OCI-LY1 (cell line): Measurements from ENCODE around the gene TNS1.

Experiments used
- H2AFZ ChIP-seq: fragments of 200-600 bp; sonication (generic), shearing (Covaris generic); 2 replicates; pipeline ENCODE4 v1.6.0; 2014; ENCODE audit warnings: antibody characterized with exemption, mild to moderate bottlenecking, low read length
- H3F3A ChIP-seq: fragments of 200-600 bp; sonication (generic), shearing (Covaris generic); 2 replicates; pipeline ENCODE4 v1.6.0; 2014; ENCODE audit warnings: mild to moderate bottlenecking, antibody characterized with exemption, low read length, moderate library complexity; ENCODE audit not compliant: insufficient read depth
- H3K27ac ChIP-seq: fragments of 200-600 bp; sonication (generic); 2 replicates; pipeline ENCODE4 v1.5.1; 2014; ENCODE audit warnings: low read length, mixed run types, mild to moderate bottlenecking, low read depth; ENCODE audit not compliant: poor library complexity, severe bottlenecking
- H3K27me3 ChIP-seq: fragments of 200-600 bp; sonication (generic); 2 replicates; pipeline ENCODE4 v1.6.0; 2014; ENCODE audit warnings: antibody characterized with exemption, mild to moderate bottlenecking, low read length, moderate library complexity; ENCODE audit not compliant: insufficient read depth
- H3K36me3 ChIP-seq: fragments of 200-600 bp; sonication (generic); 2 replicates; pipeline ENCODE4 v1.6.1; 2014; ENCODE audit warnings: mild to moderate bottlenecking, antibody characterized with exemption, low read length, moderate library complexity, mixed read lengths; ENCODE audit not compliant: insufficient read depth
- H3K4me1 ChIP-seq: fragments of 200-600 bp; sonication (generic); 2 replicates; pipeline ENCODE4 v1.5.1; 2014; ENCODE audit warnings: mild to moderate bottlenecking, low read length, moderate library complexity; ENCODE audit not compliant: insufficient read depth, severe bottlenecking
- H3K4me2 ChIP-seq: fragments of 200-600 bp; sonication (generic), shearing (Covaris generic); 2 replicates; pipeline ENCODE4 v1.6.1; 2014; ENCODE audit warnings: low read length
- H3K4me3 ChIP-seq: fragments of 200-600 bp; sonication (generic); 2 replicates; pipeline ENCODE4 v1.5.1; 2014; ENCODE audit warnings: low read length, low read depth, mild to moderate bottlenecking, mixed read lengths; ENCODE audit not compliant: poor library complexity, severe bottlenecking
- H3K79me2 ChIP-seq: fragments of 200-600 bp; shearing (Covaris generic); 2 replicates; pipeline ENCODE4 v1.6.1; 2016; ENCODE audit warnings: mixed run types, low read length, mixed read lengths; ENCODE audit not compliant: insufficient read depth
- H3K9ac ChIP-seq: fragments of 200-600 bp; sonication (generic), shearing (Covaris generic); 2 replicates; pipeline ENCODE4 v1.6.1; 2014; ENCODE audit warnings: mild to moderate bottlenecking, low read length, mixed read lengths
- H3K9me2 ChIP-seq: fragments of 200-600 bp; sonication (generic), shearing (Covaris generic); 2 replicates; pipeline ENCODE4 v1.6.1; 2014; ENCODE audit warnings: low read depth, mild to moderate bottlenecking, low read length, mixed read lengths
- H3K9me3 ChIP-seq: fragments of 200-600 bp; shearing (Covaris generic); 2 replicates; pipeline ENCODE4 v1.6.1; 2014; ENCODE audit warnings: low read length, mixed read lengths
- H4K20me1 ChIP-seq: fragments of 200-600 bp; sonication (generic), shearing (Covaris generic); 2 replicates; pipeline ENCODE4 v1.6.0; 2016; ENCODE audit warnings: mild to moderate bottlenecking, low read length; ENCODE audit not compliant: insufficient read depth
- EZH2 ChIP-seq: fragments of 200-600 bp; sonication (generic), shearing (Covaris generic); IDR thresholded peaks from 2 replicates; pipeline ENCODE4 v1.8.0; 2017; ENCODE audit warnings: borderline replicate concordance, mixed run types, mild to moderate bottlenecking, antibody characterized with exemption, low read length, moderate library complexity, mixed read lengths
- TF ChIP-seq, protein P1 (sequence below): fragments of 200-600 bp; sonication (generic), shearing (Covaris generic); IDR thresholded peaks from 2 replicates; pipeline ENCODE4 v1.5.1; 2017; ENCODE audit warnings: mild to moderate bottlenecking, antibody characterized with exemption, low read length, moderate library complexity, mixed read lengths

Gene TNS1

GRCh38 chr2:217826991-217827390, 175.8 kb downstream of the TNS1 start:
- H3K9me3 ChIP-seq = no peaks in the 10 kb centered on the region

GRCh38 chr2:217826520-217826919, 176.3 kb downstream of the TNS1 start:
- Histone ChIP-seq H3K27ac (no peak overlapping the region), H4K20me1 (no peaks in the 10 kb centered on the region), H3K4me3 (no peak overlapping the region), H3K4me2 (no peak overlapping the region), H3K9me3 (no peaks in the 10 kb centered on the region), H3K36me3 (no peaks in the 10 kb centered on the region), H3K79me2 (no peaks in the 10 kb centered on the region), H3K4me1 (no peaks in the 10 kb centered on the region), H3K27me3 (peaks cover 4% of the 10 kb centered on the region; the same call in 1 of the 2 replicates), H3F3A (no peaks in the 10 kb centered on the region), H3K9me2 (no peaks in the 10 kb centered on the region), H2AFZ (no peak overlapping the region), H3K9ac (no peak overlapping the region)
- TF ChIP-seq EZH2 = no peak
- TF ChIP-seq, protein P1, sequence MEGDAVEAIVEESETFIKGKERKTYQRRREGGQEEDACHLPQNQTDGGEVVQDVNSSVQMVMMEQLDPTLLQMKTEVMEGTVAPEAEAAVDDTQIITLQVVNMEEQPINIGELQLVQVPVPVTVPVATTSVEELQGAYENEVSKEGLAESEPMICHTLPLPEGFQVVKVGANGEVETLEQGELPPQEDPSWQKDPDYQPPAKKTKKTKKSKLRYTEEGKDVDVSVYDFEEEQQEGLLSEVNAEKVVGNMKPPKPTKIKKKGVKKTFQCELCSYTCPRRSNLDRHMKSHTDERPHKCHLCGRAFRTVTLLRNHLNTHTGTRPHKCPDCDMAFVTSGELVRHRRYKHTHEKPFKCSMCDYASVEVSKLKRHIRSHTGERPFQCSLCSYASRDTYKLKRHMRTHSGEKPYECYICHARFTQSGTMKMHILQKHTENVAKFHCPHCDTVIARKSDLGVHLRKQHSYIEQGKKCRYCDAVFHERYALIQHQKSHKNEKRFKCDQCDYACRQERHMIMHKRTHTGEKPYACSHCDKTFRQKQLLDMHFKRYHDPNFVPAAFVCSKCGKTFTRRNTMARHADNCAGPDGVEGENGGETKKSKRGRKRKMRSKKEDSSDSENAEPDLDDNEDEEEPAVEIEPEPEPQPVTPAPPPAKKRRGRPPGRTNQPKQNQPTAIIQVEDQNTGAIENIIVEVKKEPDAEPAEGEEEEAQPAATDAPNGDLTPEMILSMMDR = no peak

More at GRCh38 chr2:217826991-217827390, 175.8 kb downstream of the TNS1 start:
- no peak for TF ChIP-seq EZH2
- TF ChIP-seq, protein P1 = no peak
- Histone ChIP-seq H4K20me1 (no peaks in the 10 kb centered on the region), H3K27me3 (peaks cover 4% of the 10 kb centered on the region; the same call in 1 of the 2 replicates), H3K4me1 (no peaks in the 10 kb centered on the region), H2AFZ (no peak overlapping the region), H3K9ac (no peak overlapping the region), H3K27ac (no peak overlapping the region), H3K9me2 (no peaks in the 10 kb centered on the region), H3K4me2 (no peak overlapping the region), H3K4me3 (no peak overlapping the region), H3F3A (no peaks in the 10 kb centered on the region), H3K36me3 (no peaks in the 10 kb centered on the region), H3K79me2 (no peaks in the 10 kb centered on the region)

DNA sequence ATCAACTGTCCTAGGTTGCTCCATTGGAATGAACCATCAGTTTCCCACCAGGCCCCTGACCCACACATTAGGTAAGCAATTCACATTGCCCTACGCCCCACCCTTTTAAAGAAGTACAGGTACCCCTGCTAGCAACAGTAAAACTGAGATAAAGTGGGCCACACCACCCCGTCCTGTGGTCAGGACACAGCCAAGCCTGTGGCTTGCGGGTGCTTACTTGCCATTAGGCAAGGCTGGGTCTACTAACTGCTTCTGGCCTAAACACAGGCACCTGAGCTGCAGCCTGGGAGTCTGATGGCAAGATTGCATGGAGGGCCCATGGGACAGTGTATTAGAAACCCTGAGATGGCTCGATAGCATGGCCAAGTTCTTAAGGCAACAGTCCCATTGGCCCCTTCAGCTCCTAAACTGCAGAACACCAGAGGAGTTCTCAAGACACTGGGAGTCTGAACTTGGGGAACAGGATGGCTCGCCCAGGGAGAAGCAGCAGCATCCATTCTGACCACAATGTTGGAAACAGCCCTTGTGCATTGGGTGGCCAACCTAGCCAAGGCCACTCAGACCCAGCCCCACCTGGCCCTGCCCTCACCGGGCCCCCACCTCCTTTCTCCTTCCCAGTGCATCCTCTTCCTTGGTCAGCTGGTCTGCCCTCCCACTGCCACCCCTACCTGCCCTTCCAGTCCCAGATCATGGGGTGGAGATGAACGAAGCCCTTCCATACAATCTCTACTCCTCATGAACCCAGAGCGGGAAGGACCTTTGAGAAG, 177.1 kb downstream of the TNS1 start:
- no peaks in the 10 kb centered on the region for H3K9me3 ChIP-seq
- no peak overlapping the region for H3K27ac ChIP-seq
- no peaks in the 10 kb centered on the region for H3K4me1 ChIP-seq
- no peak overlapping the region for H3K4me2 ChIP-seq
- H3K36me3 ChIP-seq = no peaks in the 10 kb centered on the region
- peaks cover 4% of the 10 kb centered on the region; the same call in 1 of the 2 replicates for H3K27me3 ChIP-seq
- no peak overlapping the region for H3K9ac ChIP-seq
- no peaks in the 10 kb centered on the region for H3K79me2 ChIP-seq
- H3F3A ChIP-seq = no peaks in the 10 kb centered on the region
- no peak for TF ChIP-seq EZH2
- TF ChIP-seq, protein P1 = no peak
- H4K20me1 ChIP-seq = no peaks in the 10 kb centered on the region
- no peaks in the 10 kb centered on the region for H3K9me2 ChIP-seq
- no peak overlapping the region for H2AFZ ChIP-seq
- H3K4me3 ChIP-seq = no peak overlapping the region
